Anterior cingulate cortex (tissue), 58 donors: ENCODE results near the gene C20orf144.

Experiments
- DNase-seq, 58 donors: peaks; one replicate each; lab custom pipeline; 2025; lab: John Stamatoyannopoulos, UW

C20orf144 gene

DNA sequence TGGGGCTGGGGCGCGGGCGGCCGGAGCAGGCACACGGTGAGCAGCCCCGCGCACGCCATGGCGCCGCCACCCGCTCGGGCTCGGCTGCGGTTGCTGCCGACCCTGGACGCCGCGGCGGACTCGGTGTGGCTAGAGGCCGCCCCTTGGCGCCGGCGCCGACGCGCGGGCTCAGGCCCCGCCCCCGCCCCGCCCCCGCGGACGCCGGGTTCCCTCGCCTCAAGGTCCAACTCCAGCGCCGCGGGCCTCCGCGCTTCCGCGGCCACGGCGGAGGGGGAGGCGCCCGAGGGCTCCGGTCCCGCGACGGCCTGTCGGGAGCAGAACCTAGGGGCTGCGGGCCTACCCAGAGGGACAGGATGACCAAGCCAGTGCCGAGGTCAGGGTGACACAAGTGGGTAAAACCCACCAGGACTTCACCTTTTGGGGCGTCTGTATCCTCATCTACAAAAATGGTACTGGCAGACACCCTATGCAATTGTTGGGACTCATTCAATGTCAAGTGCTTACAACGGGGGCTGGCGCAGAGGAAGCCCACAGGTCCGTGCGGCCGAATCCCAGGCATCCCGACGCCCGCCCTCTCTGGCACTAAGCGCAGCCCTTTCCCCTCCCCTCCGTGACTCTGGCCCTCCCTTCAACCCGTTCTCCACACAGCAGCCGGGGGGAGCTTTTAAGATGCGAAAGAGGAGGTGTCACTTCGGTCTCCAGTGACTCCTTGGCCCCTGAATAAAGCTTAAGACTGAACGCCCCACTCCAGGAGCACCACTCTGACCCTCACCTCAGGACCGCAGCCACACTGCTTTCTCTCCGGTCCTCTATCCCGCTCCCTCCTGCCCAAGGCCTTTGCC, 12.4 kb downstream of the C20orf144 start, which contains the start of gene NECAB3:
NECAB3 (minus strand) TSS at position 135 of the 842 bp plus-strand sequence; CDS start at position 59, 76 bp downstream.
- DNase-seq, result peak in 53 of 58 donors; percentile 40 to 83 (median 69)

DNA sequence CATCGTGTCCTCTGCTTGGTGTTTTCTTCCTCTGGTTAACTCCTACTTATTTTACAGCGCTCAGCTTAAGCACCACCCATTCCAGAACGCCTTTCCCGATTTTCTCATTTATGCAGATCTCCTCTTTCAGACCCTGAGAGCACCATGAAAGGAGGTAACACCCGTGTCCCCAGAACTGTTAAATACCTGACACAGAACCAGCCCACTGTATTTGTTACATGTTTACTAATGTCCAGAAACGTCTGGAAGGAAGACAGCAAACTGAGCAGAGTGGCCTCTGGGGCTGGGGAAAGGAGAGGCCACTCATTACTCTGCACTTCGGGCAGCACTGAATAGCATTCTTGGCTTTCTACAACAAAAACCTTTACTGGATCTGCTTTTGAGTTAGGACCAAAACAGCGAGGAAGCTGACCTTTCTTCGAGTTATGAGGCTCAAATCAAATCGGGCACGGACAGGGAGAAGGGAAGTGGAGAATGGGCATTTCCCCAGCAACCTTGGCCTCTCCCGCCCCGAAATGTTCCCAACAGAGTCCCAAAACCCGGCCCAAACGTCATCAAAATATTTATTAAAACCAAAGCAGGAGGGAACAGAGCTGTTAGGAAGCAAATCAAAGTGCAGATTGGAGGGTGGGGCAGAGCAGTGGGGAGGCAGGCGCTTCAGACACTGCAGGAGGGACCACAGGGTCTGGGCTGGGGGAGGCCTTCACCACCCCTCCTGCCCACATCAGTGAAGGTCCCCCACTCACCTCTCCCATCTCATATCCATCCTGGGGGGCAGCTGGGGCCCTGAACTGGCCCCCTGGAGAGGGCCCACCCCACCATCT, 13.2 kb downstream of the C20orf144 start:
- peak in 3 of 58 donors; percentile 17 to 37 (median 36) for DNase-seq

DNA sequence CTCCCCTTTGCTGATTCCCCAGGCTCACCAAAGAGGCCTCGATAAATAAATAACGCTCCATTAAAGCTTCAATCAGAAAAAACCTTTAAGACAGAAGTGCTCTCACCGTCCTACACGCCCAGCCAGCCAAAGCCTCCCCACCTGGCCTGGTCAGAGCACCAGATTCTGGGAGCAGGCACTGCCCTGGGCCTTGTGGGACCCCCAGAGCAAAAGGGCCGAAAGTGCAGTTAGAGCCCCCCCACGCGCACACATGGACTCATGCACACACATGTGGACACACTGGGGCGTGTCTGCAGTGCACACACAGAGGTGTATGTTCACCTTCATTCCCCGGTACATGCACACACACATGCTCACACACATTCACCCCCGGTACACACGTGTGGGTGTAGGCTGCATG, 14.0 kb downstream of the C20orf144 start:
- DNase-seq, result no peak

DNA sequence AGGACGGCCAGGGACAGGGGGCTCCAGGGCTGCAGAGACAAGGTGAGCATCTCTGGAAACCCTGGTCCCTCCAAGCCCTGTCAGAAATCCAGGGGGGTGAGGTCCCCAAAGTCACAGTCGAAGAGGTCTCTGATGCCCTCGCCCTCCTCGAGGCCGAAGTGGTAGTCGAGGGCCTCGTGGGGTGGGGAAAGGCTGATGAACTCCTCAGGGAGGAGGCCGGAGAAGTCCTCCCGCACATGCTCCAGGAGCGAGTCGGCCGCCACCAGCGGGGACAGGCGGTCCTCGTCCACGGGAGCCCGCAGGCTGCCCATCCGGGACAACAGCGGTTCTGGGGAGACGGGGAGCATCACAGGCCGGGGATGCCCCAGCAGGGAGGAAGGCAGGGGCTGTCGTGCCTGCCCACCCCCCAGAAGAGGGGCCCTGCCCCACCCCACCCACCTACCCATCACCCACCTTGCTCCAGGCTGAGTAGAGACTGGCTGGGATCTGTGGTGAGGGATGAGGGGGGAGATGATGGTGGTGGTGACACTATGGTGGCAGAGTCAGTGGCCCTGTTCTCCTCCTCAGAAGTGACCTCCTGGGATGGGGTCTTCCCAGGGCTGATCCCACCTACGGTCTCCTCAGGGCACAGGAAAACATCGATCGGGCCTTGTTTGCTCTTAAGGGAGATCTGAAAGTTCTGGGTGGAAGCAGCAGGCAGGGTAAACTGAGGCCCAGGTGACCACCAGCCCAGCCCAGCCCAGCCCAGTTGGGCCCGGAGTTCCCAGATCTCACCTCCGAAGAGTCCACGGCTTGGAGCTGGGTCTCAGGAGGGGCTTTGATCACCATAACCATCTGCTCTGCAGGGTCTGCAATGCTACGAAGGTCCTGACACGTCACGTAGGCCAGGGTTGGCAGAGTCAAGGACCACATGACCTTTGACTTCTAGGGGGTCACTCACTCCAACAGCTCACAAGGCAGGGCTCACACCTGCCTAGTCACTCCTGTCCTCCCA, 14.8 kb downstream of the C20orf144 start:
- no peak for DNase-seq

DNA sequence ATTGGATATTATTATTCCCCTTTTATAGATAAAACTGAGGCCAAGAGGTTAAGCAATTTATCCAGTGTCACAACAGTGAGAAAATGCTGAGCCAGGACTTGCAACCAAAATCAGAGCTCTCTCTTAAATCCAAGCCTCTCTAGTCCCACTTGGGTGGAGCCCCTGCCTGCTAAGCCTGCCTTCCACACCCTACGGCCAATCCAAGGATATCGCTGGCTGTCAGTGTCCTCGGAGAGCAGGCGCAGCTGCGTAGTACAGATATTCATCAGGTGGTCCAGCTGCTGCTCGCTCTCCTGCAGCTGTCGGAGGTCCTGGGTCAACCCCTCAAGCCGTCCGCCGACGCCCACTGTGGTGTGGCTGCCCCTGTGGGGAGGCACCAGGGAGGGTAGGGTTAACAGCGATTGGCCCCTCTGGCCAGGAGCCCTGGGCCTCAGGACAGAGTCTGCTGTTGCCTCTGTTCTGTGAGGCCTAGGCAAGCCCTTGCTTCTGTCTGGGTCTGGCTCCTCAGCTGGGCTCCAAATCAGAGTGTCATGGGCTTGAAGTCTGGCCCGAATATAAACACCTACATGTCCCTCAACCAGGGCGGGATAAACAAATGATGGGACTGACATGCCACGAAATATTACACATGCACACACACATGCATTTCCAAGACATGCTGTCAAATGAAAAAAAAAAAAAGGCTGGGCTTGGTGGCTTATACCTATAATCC, 16.0 kb downstream of the C20orf144 start:
- no peak for DNase-seq

DNA sequence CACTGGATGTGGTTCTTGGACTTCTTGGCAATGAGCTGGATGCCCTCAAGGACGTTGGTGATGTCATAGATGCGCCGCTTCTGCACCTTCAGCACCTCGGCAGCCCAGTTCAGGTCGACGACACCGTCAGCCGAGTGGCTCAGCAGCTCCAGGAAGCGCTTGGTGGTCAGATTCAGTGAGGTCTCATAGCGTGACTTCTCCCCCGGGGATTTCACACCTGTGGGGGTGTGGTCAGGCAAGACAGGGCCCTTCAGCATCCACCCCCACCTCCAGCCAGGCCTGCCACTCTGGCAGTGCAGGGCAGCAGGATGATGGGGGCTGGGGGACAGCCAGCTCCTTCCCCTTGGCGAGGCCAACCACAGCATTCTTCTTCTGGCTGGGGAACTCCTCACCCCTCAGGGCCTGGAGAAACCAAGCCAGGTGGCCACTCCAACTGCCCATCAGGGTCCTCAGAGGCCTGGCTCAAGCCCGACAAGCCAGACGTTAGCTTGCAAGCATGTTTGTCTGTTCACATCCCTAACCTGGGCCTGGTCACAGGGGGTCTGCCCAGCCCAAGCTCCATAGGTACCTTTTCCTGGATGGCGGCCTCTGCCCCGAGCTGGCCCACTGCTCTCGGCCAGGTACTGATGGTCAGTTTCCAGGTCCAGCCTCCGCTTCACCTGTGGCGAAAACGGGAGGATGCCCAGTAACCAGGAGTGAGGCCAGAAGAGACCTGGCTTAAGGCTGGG, 17.8 kb downstream of the C20orf144 start:
- DNase-seq, result no peak

DNA sequence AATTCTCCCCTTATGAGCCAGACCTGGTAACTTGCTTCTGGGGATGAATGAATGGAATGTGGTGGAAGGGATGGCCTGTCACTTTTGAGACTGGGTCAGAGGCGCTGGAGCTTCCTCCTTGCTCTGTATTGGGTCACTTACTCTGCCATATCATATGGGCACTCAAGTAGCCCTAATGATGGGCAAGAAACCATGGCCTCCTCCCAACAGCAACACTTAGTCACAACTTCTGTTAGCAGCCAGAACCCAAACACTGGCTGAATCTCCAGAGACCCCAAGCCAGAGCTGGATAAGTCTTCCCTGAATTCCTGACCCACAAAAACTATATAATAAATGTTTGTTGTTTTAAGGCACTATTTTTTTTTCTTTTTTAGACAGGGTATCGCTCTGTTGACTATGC, 18.6 kb downstream of the C20orf144 start:
- no peak for DNase-seq

DNA sequence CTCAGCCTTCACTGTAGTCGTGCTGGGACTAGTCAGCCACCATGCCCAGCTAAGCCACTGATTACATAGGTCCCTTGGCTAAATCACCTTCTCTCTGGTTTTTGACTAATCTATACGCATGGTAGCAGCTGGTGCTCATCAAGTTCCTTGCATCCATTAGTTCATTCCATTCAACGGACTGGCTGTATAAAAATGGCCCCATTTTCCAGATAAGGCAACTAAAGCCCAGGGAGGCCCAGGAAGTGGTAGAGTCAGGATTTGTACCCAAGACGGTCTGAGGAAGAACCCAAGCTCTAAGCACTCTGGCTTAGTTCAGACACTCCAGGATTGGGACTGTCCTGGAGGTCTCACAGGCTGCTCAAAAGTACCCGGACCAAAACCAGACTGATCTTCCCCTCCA, 19.2 kb downstream of the C20orf144 start:
- no peak for DNase-seq

DNA sequence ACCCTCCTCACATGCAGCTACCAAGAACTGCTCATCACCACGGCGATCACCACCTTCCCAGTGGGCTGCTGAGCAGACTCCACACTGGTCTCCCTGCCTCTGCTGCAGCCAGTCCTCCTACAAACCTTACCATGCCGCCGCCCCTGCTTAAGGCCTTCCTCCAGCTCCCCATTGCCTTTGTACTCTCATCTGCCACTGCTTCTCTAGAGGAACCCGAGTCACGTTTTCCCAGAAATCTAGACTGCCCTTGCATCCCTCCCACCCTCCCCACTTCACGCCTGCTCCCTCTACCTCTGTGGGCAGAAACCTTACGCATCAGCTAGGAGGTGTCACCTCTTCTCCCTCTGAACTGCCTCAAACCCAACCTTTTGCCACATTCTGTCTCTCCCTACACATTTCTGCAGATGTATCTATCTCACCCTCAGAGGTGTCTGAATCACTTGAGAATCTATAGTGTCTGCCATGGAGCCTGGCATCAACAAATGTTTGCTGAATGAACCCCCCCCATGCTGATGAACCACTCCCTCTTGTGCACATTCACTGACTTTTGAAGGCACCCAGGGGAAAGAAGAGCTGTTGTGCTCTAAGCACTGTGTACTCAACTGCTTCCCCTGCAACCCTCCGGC, 19.7 kb downstream of the C20orf144 start:
- peak in 1 of 58 donors; percentile 1 for DNase-seq

DNA sequence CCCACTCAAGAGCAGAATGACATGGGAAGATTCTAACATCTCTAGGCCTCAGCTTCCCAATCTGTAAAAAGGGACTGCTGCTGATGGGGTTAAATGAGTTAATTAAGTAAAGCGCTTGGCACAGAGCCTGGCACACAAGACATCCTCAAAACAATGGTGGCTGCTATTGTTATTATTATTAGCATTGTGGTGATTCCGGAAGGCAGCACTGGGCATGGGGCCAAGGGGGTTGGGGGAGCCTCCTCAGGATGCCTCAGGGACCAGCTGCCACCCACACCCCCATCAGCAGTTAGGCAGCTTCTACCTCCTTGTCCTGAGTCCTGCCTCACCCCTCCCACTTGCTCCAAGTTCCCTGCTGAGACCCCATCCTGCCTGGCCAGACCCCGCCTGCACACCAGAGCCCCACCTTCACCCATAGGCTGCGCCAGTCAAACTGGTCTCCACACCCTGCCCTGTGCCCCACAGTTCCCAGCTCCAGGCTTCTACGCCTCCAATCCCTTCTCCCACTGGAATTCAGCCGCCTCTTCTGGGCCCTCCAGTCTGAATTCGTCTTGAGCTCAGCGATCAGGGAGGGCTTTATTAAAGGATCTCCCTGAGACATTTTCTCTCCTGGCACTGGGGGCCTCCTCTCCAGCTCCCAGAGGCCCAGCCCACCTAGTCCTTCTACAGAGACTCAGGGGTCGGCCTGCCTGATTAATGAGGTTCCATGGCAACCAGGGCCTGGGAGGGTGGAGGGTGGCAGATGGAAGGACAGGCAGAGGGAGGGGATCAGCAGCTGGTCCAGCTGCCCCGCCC, 22.6 kb downstream of the C20orf144 start:
- DNase-seq, result peak in 1 of 58 donors; percentile 42

DNA sequence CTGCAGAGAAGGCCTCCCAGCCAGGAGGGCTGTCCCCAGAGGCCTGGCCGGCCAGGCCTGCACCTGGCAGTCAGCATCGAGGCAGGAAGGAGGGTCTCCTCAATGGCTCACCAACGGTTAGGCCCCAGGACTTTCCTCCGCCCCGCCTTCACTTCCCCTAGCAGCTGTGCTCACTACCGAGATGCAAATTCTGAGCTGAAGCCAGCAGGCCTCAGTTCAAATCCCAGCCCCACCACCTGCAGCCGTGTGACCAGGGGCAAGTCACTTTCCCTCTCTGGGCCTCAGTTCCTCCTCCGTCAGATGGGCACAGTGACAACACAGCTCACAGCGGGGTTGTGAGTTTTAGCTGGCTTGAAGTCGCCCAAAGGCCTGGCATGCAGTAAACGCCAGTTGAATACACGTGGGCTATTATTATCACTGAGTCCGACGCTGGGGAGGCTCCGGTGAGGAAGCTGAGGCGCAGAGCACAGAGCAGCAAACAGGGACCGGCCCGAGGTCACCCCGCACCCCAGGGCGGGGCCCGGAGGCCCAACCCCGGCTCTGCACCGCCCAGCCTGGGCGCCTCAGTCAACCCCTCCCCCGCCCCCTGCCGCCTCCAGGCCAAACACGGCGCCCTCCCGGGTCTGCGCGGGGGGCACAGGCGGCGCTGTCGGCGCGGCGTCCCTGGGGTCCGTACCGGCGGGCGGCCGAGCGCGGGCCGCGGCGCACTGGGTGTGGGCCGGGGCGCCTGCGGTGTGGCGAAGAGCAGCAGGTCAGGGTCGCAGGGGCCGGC, 23.4 kb downstream of the C20orf144 start:
- DNase-seq, result no peak

DNA sequence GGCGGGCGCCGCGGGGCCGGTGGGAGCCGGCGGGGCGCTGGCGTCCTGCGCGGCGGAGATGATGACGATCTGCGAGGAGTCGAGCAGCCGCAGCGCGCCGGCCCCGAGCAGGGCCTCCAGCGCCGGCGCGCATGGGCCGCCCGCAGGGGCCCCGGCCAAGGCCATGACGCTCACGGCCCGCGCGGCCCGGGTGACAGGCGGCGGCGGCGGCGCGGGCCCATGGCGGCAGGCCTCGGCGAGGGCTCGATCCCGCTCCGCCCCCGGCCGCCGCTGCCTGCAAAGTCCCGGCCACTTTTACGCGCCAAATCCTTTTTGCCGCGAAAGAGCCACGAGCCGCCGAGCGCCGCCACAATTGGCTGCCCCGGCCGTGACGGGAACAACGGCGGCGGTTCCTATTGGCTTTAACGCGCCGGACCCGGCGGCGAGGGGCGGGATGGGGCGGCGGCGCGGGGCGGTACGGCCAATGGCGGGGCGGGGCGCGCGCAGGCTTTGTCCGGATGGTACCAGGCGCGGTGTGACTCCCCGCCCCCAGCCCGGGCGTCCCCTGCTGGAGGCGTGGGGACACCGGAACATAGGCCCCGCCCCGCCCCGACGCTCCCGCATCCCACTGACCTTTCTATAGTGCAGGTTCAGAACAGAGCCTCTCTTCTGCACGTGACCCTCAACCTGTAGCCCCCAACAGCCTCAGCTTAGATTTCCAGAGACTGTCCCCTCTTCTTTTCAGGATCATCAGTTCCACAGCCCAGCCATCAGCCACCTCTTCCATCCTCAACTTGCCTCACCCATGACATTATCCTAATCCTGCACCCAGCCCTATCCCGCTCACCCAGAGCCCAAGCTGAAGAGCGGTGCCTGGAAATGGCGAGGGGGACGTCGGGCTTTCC, 24.2 kb downstream of the C20orf144 start, which contains the start of gene E2F1:
E2F1 (minus strand) TSS at position 286 of the 884 bp plus-strand sequence; CDS start at position 165, 121 bp downstream.
- peak; percentile 53 to 98 (median 92) for DNase-seq

DNA sequence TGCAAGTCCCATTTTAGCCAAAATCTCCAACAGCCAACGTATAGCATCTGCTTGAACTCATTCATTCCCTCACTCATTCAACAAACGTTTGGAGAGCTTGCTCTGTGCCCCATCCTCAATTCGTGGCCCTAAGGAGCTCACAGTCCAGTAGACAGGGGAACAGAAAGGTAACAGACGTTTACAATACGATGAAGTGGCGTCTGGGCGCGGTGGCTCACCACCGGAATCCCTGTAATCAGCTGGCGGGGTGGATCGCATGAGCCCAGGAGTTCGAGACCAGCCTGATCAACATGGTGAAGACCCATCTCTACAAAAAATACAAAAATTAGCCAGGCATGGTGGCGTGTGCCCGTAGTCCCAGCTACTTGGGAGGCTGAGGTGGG, 24.8 kb downstream of the C20orf144 start:
- DNase-seq, result no peak

DNA sequence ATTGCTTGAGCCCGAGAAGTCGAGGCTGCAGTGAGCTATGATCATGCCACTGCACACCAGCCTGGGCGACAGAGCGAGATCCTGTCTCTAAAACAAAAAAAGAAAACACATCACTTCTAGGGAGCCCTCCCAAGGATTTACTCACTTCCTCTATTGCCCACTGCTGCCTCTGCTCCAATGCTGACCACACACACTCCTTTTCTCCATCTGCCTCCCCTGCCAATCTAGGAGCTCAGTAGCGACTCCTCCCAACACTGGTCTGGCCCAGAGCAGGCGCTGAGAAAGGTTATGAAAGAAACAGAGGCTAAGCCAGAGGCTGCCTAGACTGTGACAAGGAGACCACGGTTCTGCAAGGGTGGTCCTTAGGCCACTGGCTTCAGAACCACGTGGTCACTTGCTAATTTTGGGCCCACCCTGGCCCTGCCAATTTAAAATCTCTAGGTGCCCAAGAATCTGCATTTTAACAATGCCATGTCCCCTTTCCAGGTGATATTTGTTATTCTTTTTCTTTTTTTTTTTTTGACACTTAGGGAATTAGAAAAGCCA, 25.3 kb downstream of the C20orf144 start:
- no peak for DNase-seq
